Measurements from ENCODE around the gene OR51E1. TPM values are rescaled to one million over a fixed set of nuclear protein-coding genes. Genes with fewer than 3 reads are reported as not detected.

Gene OR51E1
- total and polyA plus RNA-seq, 9 of the 15 experiments (the other 6 are each of a cell fraction or from before 2014, with no cell fraction given): 0.03 to 0.04 TPM; not detected in 7

GRCh38 chr11:4672470-4672869 is 28.7 kb downstream of the OR51E1 start:
- WGBS (ENCODE audit: insufficient coverage, low coverage, missing lambda C conversion rate): 2% methylated on average over 3 of the region's 3 CpGs
- peaks cover 0 to 3% of the 10 kb centered on the region in 2 experiments; a peak in 3 of 5 replicates for H3K27me3 ChIP-seq (ENCODE audit: control insufficient read depth in 2 of 2, insufficient read depth in 2 of 2, low read length in 2 of 2)
- H3K79me2 ChIP-seq (ENCODE audit: control insufficient read depth, insufficient read depth, low read length): no peaks in the 10 kb centered on the region
- H3K27ac ChIP-seq (ENCODE audit: extremely low read depth, low read depth, low read length): no peak overlapping the region
- H3K4me3 ChIP-seq: no peak overlapping the region
- no peaks in the 10 kb centered on the region for H3K9me3 ChIP-seq (replicated peaks; ENCODE audit: control insufficient read depth, insufficient read depth, low read depth, low read length)
- no peak overlapping the region for H2AFZ ChIP-seq (ENCODE audit: low read depth, low read length)
- in situ Hi-C loops (cut with MboI): no loop called here
- no peaks in the 10 kb centered on the region for H3K4me1 ChIP-seq (replicated peaks in 1 of 2; ENCODE audit: control insufficient read depth in 2 of 2, insufficient read depth in 2 of 2, low read length in 2 of 2)
- no peaks in the 10 kb centered on the region for H3K36me3 ChIP-seq (ENCODE audit: control insufficient read depth, insufficient read depth, low read length)
- ChIA-PET POLR2A (no interaction called here), CTCF (ENCODE audit: low intra/inter-chr PET ratio) (no interaction called here)
- ATAC-seq (no peak), DNase-seq (ENCODE audit: extremely low read depth in 1 of 4, low spot score in 3 of 4) (no peak), FAIRE-seq (no peak)
- H3K9ac ChIP-seq (ENCODE audit: insufficient read depth in 1 of 2, low read depth in 2 of 2, low read length in 2 of 2): no peak overlapping the region
- BruUV-seq (replicated peaks): no TSS peak
- no peaks in the 10 kb centered on the region for H4K20me1 ChIP-seq (replicated peaks; ENCODE audit: control insufficient read depth, insufficient read depth, low read length)
- H3K4me2 ChIP-seq (ENCODE audit: insufficient read depth, low read length): no peak overlapping the region
- no peaks in the 10 kb centered on the region for H3K9me1 ChIP-seq (ENCODE audit: control insufficient read depth, insufficient read depth, low read length)
- intact Hi-C loops (cut with micrococcal nuclease): no loop called here
- no peak for TF ChIP-seq GABPB2 (CRISPR knock-in tag; conservative IDR thresholded peaks at IDR 0.05)
- TF ChIP-seq ZNF830 (CRISPR knock-in tag; IDR thresholded peaks at IDR 0.05): no peak
- no peak for TF ChIP-seq EZH2 (IDR thresholded peaks at IDR 0.05; ENCODE audit: borderline replicate concordance, low read depth, low read length)
- TF ChIP-seq ZNF77 (CRISPR knock-in tag; IDR thresholded peaks at IDR 0.05): no peak
- TF ChIP-seq NCOA2 (IDR thresholded peaks at IDR 0.05; ENCODE audit: partially characterized antibody in 2 of 2): no peak
- no peak for TF ChIP-seq ZNF668 (CRISPR knock-in tag; IDR thresholded peaks at IDR 0.05)
- TF ChIP-seq, protein P1, sequence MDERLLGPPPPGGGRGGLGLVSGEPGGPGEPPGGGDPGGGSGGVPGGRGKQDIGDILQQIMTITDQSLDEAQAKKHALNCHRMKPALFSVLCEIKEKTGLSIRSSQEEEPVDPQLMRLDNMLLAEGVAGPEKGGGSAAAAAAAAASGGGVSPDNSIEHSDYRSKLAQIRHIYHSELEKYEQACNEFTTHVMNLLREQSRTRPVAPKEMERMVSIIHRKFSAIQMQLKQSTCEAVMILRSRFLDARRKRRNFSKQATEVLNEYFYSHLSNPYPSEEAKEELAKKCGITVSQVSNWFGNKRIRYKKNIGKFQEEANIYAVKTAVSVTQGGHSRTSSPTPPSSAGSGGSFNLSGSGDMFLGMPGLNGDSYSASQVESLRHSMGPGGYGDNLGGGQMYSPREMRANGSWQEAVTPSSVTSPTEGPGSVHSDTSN (CRISPR knock-in tag; IDR thresholded peaks at IDR 0.05; ENCODE audit: low read depth): no peak
- TF ChIP-seq, protein P1 (tag; conservative IDR thresholded peaks at IDR 0.05; ENCODE audit: low read depth): no peak
- no peak for TF ChIP-seq GATA2 (CRISPR knock-in tag; IDR thresholded peaks at IDR 0.05)
- TF ChIP-seq DMBX1 (CRISPR knock-in tag; IDR thresholded peaks at IDR 0.05; ENCODE audit: borderline replicate concordance): no peak
- TF ChIP-seq RAD21 (CRISPR knock-in tag; conservative IDR thresholded peaks at IDR 0.05 in 1 of 2, IDR thresholded peaks at IDR 0.05 in 1 of 2): no peak
- TF ChIP-seq THRB (CRISPR knock-in tag; conservative IDR thresholded peaks at IDR 0.05): no peak
- no peak for TF ChIP-seq HEY1 (CRISPR knock-in tag; IDR thresholded peaks at IDR 0.05; ENCODE audit: borderline replicate concordance)
- TF ChIP-seq DDX20 (tag; IDR thresholded peaks at IDR 0.05; ENCODE audit: low read depth): no peak
- no peak for TF ChIP-seq RBFOX2 (IDR thresholded peaks at IDR 0.05; ENCODE audit: low read depth, low read length)
- TF ChIP-seq SMARCA5 (IDR thresholded peaks at IDR 0.05): no peak
- TF ChIP-seq EWSR1 (IDR thresholded peaks at IDR 0.05; ENCODE audit: borderline replicate concordance, low read depth, partially characterized antibody): no peak
- TF ChIP-seq TCF3 (CRISPR knock-in tag; IDR thresholded peaks at IDR 0.05): no peak
- no peak for TF ChIP-seq TFAP4 (CRISPR knock-in tag; IDR thresholded peaks at IDR 0.05; ENCODE audit: borderline replicate concordance)

All from K562 (cell line).